ENCODE measurements around the gene SAFB2. TPM values are rescaled to one million over a fixed set of nuclear protein-coding genes. Genes with fewer than 3 reads are reported as not detected.

SAFB2 gene
- total and polyA plus RNA-seq, 9 of the 15 experiments (the other 6 are each of a cell fraction or from before 2014, with no cell fraction given), result 4.5 to 103 (median 47.3) TPM

DNA sequence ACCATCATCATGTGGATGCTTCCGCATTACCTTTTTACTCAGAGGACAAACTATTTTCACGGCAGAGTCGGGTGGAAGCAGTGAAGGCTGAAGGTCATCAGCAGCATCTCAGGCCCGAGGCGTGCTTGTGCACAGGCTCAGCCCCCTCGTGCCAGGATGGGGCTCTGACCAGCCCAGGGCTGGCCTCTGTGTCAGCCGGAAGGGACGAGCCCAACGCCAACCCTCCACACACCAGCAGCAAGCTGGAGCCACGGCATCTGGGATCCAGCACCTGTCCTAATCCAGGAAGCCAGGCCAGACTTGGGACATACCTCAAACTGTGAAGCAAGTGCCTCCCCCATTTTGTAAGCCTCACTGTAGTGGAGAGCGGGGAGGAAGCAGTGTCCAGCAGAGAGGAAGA, 46.6 kb upstream of the SAFB2 start:
- H3K79me2 ChIP-seq (ENCODE audit: control insufficient read depth, insufficient read depth, low read length), result no peaks in the 10 kb centered on the region
- TF ChIP-seq POLR2A (conservative IDR thresholded peaks at IDR 0.05) (peak; percentile 39; the same call in 1 of the 2 replicates), SUPT5H (IDR thresholded peaks at IDR 0.05) (peak; percentile 27; the same call in 1 of the 2 replicates), POLR2AphosphoS5 (IDR thresholded peaks at IDR 0.05; ENCODE audit: control insufficient read depth, insufficient read depth, low read depth, low read length) (peak; percentile 57; the same call in 1 of the 2 replicates), POLR2G (IDR thresholded peaks at IDR 0.05; ENCODE audit: low read depth, low read length) (peak; percentile 48; the same call in 1 of the 2 replicates)
- TF ChIP-seq, protein P1, sequence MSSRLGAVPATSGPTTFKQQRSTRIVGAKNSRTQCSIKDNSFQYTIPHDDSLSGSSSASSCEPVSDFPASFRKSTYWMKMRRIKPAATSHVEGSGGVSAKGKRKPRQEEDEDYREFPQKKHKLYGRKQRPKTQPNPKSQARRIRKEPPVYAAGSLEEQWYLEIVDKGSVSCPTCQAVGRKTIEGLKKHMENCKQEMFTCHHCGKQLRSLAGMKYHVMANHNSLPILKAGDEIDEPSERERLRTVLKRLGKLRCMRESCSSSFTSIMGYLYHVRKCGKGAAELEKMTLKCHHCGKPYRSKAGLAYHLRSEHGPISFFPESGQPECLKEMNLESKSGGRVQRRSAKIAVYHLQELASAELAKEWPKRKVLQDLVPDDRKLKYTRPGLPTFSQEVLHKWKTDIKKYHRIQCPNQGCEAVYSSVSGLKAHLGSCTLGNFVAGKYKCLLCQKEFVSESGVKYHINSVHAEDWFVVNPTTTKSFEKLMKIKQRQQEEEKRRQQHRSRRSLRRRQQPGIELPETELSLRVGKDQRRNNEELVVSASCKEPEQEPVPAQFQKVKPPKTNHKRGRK (tag; IDR thresholded peaks at IDR 0.05), result no peak
- no peak overlapping the region for H3K4me2 ChIP-seq (ENCODE audit: insufficient read depth, low read length)
- ChIA-PET CTCF (ENCODE audit: low intra/inter-chr PET ratio) (interaction anchor here (0.6 kb wide), 1 partner anchor 12 kb away, joined by 6 read pairs; the partner anchor contains the start of gene HSD11B1L), POLR2A (interaction anchor here (1.1 kb wide), 1 partner anchor 8 kb away, joined by 3 read pairs; no protein-coding TSS in a partner anchor)
- H2AFZ ChIP-seq (ENCODE audit: low read depth, low read length), result no peak overlapping the region
- H3K4me3 ChIP-seq, result no peak overlapping the region
- no peaks in the 10 kb centered on the region for H3K9me3 ChIP-seq (replicated peaks; ENCODE audit: control insufficient read depth, insufficient read depth, low read depth, low read length)
- ATAC-seq (no peak; the same call in 1 of the 3 replicates), FAIRE-seq (no peak), DNase-seq (ENCODE audit: extremely low read depth in 1 of 4, low spot score in 3 of 4) (no peak)
- H3K9me1 ChIP-seq (ENCODE audit: control insufficient read depth, insufficient read depth, low read length), result peaks cover 2% of the 10 kb centered on the region
- no peak overlapping the region for H3K27ac ChIP-seq (ENCODE audit: extremely low read depth, low read depth, low read length)
- intact Hi-C loops (cut with micrococcal nuclease) (no loop called here), in situ Hi-C loops (cut with MboI) (no loop called here)
- no TSS peak for BruUV-seq (replicated peaks)
- WGBS (ENCODE audit: insufficient coverage, low coverage, missing lambda C conversion rate), result 81% methylated on average over 11 of the region's 11 CpGs
- peaks cover 0 to 9% of the 10 kb centered on the region in 2 experiments; a peak in 2 of 5 replicates for H3K4me1 ChIP-seq (replicated peaks in 1 of 2; ENCODE audit: control insufficient read depth in 2 of 2, insufficient read depth in 2 of 2, low read length in 2 of 2)
- H3K27me3 ChIP-seq (ENCODE audit: control insufficient read depth in 2 of 2, insufficient read depth in 2 of 2, low read length in 2 of 2), result no peaks in the 10 kb centered on the region
- H4K20me1 ChIP-seq (replicated peaks; ENCODE audit: control insufficient read depth, insufficient read depth, low read length), result no peaks in the 10 kb centered on the region; the same call in 1 of the 2 replicates
- peaks cover 57% of the 10 kb centered on the region for H3K36me3 ChIP-seq (ENCODE audit: control insufficient read depth, insufficient read depth, low read length)
- no peak overlapping the region for H3K9ac ChIP-seq (ENCODE audit: insufficient read depth in 1 of 2, low read depth in 2 of 2, low read length in 2 of 2)

All from K562 (cell line).